Activated CD4-positive, alpha-beta T cell treated with anti-CD3 and anti-CD28 coated beads, Interleukin-10, Interleukin-2, amounts not matched to agents 100 ng/mL and 50 ng/mL, durations not matched to agents 16 hours and 8 hours (primary cell): ENCODE results near the gene LRRFIP2.
"Not testable (repeated sequence)": the region's sequence is repeated elsewhere in the genome, so short reads cannot be mapped to it uniquely, and the experiment has no call there.

ENCODE experiments used
- DNase-seq: peaks from one replicate; pipeline ENCODE4 v3.0.0-alpha.2; 2020

LRRFIP2 gene

DNA sequence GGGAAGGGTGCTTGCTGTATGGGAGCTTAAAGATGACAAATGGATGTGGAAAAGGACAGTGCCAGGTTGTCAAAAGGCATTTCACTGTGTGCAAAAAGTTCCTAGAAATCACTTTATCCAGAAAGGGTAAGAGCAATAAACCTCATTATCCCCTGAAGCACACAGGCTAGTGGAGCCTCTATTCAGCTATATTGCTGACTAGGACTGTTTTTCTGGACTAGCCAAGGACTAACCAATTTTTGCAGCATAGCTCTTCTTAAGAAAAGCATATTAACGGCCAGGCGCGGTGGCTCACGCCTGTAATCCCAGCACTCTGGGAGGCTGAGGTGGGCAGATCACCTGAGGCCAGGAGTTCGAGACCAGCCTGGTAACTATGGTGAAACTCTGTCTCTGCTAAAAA lies 116.3 kb downstream of the LRRFIP2 start:
- no peak for DNase-seq

DNA sequence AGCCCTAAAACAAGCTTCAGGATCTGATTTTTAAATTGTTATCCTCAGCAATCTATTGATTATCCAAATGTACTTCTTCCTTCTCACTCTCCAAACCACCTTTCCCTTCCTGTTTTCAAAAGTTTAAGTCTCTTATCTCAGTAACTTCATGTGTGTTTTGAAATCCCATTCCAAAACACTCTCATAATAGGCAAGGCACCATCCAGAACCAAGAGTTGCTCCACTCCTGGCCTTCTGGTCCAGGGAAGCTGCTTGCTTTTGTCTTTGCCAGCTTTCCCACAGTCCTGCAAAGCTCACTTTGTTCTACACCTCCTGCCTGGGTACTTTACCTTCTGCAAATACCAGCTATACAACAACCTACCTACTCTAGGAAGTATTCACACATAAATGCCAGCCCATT lies 117.6 kb downstream of the LRRFIP2 start:
- no peak for DNase-seq

DNA sequence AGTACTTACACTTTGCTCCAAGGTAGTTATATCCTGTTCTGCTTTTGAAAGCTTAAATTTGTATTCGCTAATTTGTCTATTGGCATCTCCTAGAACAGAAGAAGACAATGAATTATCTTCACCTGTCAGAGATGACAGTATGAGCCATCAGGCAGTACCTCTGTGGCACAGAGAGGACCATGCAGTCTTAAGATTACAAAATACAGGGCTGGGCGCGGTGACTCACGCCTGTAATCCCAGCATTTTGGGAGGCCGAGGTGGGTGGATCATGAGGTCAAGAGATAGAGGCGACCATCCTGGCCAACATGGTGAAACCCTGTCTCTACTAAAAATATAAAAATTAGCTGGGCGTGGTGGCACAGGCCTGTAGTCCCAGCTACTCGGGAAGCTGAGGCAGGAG lies 119.3 kb downstream of the LRRFIP2 start:
- DNase-seq = not testable (repeated sequence)

DNA sequence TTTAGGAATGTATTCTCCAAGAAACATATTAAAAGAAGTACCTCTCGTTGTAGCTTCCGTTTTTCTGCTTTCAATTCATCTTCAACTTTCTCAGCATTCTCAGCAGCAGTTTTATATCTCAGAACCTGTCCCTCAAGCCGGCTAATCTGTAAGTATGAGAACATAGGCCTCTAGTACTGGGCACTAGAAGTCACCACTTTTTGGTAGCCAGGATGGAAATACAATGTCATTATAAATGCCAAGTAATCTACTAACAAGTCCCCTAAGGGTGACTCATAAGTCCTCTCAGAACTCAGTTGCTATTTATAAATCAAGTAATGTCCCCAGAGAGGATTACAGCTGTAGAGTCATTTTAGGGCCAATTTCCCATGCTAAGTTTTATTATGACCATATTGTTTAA lies 120.0 kb downstream of the LRRFIP2 start:
- peak; percentile 33 for DNase-seq

DNA sequence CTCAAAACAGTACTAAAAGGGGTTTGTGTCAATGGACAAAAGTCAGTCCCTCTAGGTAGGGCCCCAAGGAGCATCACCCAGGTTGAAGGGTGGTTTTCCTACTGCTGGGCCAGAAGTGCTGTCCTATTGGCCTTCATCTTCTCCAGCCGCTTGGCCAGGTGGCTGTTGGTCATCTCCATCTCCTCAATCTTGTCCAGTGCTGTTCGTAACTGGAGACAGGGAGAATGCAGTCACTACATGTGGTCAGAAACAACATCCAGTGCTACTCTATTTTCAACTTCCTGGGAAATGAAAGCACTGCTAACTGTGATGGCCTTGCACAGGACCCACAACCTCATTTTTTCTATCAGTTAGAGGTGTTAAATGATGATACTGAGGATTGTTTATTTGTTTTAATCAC lies 120.6 kb downstream of the LRRFIP2 start:
- no peak for DNase-seq

DNA sequence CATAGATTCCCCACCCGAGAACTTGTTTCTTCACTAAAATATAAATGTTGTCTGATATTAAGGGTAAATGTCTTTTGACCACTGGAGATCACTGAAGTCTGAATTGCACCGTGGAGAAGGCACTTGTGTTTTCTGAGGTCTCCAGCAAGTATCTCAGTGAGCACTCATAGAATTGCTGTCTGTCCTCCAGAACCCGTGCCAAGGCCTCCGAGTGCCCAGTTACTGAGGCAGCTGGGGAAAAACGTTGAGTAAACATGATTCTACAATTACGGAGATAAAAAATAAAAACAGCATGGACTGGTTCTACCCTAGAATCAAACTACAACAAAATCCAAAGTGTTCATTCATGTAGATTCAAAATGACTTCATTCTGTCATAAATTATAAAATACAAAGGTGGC lies 121.0 kb downstream of the LRRFIP2 start:
- no peak for DNase-seq

DNA sequence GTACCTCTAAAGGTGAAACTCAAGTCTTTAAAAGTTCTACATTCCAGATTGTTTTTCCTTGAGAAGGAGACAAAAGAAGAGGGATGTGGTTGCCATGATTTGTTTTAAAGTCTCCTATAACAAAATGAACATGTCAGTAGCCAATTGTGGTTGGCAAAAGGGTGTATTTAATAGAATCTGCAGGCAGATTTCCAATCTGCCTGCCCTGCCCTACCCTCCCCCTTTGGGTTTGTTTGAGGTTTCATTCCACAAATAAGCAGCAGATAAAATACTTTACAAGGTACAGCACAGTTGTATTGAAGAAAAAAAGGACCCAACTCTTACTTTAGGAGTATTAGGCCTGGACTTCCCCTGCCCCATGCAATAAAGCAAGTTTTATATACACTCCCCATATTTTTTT lies 121.5 kb downstream of the LRRFIP2 start:
- DNase-seq = no peak

DNA sequence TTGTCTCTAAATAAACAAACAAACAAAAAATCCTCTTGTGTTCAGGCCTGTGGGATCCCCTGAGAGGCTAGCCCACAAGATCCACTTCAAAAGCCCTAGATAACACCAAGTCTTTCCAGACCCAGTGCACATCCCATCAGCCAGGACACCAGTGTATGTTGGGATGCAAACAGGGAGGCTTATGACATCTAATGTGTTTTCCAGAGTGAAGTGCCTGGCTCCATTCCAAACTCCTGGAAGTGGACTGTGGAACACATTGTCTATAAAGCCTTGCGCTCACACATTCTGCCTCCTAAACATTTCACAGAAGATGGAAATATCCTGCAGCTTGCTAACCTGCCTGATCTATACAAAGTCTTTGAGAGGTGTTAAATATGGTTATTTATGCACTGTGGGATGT lies 124.1 kb downstream of the LRRFIP2 start:
- no peak for DNase-seq

DNA sequence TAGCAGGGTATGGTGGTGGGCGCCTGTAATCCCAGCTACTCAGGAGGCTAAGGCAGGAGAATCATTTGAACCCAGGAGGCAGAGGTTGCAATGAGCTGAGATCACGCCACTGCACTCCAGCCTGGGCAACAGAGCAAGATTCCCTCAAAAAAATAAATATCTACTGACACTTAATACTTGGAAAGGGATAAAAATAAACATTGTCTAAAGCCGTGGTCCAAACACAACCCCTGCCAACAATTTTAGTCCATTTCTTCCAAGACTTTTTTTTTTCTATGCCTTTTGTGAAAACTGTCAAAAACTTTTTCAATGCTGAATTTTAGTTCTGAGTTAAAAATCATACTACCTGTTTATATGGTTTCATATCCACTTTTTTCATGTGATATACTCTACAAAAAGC lies 131.7 kb downstream of the LRRFIP2 start:
- not testable (repeated sequence) for DNase-seq

DNA sequence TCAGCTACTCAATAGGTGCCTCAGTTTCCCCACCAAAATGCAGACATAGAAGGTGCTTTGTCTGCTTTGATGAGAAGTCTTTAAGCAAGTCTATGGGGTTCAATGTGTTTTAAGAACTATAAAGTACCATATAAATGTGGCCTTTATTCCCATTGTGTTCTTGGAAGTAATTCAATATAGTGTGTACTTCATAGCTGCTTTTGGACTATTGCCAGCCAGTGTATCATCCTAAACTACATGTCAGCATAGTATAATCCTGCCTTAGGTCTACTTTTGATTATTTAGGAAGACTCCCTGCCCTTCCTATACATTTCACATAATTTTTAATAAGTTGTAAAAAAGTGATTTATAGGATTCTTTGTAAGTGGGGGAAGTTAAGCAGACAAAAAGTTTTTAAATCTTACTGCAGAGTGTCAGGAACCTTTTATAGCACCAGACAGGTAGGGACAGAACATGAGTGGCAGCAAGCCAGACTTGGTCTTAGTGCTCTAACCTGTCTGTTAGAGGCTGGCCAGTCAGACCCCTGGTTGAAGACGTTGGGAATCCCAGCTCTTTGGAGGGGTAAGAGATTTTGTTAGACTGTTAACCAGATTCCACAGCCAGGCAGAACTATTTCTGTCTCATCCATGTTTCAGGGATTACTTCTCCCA lies 132.7 kb downstream of the LRRFIP2 start:
- no peak for DNase-seq

DNA sequence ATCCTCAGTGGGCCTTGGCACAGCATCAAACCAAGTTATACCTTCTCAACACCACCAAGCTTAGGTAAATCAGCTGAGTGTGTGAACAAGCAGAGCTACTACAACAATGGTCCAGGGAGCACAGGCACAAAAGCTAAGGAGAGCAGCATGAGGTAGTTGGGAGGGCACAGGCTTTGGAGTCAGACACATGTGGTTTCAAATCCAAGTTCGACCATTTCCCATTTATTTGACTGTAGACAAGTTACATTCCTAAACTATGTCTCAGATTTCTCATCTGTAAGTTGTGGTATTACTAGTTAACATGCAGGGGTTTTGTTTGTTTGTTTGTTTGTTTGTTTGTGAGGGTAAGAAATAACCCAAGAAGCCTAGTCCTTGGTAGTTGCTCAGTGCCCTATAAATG lies 134.2 kb downstream of the LRRFIP2 start:
- DNase-seq = no peak

DNA sequence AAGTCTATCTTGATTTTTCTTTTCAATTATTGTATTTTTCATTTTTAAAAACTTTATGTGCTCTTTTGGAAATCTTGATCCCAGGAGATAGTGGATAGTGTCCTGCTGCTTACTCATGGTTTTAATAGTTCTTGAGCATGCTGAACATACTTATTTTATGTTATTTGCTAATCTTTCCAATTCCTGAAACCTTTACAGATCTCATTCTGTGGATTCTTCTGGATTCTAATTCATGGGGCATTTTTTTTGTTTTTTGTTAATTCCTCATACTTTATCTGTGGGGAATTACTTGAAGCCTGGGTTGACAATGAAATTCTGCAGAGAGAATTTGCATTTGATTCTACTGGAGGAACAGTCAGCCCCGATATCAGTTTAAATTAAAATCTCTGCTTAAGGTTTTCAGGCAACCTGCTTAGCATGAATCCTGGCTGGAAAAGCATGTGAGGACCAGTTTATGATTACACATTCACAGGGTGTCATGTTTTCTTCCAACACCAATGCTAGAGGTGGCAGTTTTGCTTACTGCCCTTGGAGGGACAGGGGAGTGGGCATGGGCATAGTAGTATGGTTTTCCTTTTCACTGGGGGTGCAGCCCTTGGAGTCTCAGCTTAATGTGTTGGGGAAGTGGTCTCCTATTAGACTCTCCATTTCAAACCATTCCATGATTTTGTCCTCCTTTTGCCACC lies 135.1 kb downstream of the LRRFIP2 start:
- no peak for DNase-seq

DNA sequence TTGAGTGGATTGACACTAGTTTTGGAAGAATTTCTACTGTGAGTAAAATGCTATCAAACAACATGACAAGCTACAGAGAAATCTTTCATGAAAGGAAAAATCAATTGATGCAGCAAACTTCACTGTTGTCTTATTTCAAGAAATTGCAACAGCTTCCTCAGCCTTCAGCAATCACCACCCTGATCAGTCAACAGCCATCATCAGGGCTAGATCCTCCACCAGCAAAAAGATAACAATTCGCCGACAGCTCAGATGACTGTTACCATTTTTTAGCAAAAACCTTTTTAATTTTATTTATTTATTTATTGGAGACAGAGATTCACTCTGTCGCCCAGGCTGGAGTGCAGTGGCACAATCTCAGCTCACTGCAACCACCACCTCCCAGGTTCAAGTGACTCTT lies 137.0 kb downstream of the LRRFIP2 start:
- no peak for DNase-seq

DNA sequence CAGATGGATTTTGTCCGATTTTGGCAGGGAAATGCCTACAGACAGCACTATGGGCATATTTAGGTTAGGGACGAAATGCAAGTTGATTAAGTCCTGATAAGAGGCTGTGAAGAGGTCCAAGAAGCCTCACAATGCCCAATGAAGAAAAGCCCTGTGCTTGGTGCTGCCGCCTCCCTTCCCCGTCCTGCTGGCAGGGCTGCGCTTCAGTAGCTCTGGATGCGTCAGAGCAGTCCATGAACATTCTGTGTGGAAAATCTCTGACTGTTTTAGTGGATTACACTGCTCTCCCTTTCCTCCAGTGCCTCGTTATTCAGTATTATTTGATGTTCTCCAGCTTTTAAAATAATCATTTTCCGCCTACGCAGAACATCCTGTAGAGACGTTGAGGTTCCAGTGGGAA lies 141.4 kb downstream of the LRRFIP2 start:
- no peak for DNase-seq

DNA sequence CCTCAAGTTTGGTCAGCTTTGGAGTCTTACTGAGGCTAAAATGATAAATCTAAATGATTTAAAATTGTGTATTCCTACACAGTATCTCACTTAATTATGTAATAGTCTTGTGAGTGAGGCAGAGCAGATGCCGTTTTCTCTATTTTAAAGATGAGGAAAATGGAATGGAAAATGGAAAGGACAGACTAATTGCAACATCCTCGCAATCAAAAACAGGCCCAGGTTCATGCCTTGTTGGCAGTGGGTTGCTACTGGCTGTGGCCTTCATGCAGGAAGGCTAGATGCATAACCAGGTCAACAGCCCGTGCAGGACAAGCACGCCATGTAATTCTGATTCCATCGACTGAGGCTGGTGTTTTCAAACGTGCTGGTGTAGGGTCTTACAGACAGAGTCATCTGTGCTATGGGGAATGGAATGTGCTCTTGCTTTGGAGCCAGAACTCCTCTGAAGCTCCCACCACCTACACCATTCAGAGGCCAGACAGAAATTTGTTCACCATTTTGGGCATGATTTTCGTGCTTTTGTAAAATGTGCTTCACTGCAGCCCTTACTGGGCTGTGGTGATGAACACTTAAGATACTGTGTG lies 143.2 kb downstream of the LRRFIP2 start:
- no peak for DNase-seq

DNA sequence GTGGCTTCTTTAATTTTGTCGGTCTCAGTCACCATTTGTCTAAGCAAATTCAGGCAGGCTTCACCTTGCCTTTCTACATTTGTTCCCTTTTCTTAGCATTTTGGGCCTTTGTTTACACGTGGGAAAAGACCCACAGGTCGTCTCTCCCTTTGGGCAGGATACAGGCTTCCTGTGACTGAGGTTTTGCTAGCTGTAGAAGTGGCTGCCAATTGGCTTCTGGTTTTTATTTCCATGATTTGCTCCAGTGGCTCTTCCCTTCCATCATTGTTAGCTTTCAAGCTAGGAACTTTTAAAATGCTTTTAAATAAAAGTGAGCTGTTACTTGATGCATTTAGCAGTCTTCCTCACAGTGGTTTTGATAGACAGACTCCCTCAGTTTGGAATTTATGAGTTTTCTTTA lies 143.8 kb downstream of the LRRFIP2 start:
- no peak for DNase-seq

DNA sequence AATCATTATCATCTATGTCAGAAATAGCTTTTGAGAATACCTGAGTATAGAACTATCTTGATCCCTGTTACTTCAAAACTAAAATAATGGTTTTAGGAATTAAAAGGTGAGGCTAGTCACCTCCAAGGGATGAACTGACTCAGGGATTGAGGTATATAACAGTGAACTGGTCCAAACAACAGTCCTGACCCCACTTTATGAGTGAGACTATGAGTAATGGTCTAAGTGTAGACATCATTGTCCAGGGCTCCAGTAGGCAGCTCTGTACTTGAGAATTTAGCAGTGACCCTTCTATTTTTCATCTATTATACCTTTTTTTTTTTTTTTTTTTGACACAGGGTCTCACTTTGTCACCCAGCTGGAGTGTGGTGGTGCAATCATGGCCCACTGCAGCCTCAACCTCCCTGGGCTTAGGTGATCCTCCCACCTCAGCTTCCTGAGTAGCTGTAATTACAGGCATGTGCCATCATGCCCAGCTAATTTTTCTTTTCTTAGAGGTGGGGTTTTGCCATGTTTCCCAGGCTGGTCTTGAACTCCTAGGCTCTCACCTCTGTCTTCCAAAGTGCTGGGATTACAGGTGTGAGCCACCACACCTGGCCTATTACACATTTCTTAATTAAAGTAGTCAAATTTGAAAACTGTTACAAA lies 144.7 kb downstream of the LRRFIP2 start:
- DNase-seq = no peak

DNA sequence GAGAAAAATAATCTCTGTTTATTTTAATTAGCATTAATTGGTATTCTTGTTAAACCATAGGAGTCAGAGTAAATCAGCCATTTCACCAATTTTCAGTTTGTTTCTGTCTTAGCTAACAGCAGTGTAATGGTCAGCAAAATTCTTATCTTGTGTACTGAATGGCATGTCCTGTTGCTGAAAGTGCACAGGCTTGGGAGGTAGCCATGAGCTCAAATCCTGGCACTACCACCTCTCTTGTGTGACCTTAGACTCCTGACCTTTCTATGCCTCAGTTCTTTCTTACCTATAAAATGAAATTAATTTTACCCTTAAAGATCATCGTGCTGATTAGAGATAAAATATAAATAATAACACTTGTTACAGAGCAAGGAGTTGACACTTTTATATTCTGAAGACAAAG lies 145.3 kb downstream of the LRRFIP2 start:
- DNase-seq = no peak

DNA sequence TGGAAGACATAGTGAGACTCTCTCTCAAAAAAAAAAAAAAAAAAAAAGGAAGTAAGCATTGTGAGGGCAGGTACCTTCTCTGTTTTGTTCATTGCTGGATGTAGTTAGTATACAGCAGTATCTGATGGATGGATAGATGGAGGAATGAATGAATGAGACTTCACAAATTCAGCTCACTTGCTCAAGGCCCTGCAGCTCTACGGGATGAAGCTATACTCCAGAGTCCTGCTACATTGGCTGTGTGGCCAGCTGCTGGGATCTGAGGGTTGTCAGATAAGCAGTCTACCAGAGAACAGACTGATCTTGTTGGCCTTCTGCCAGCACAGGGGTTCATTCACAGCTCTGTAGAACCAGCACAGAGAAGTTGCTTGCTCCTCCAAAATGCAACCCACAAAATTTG lies 146.1 kb downstream of the LRRFIP2 start:
- DNase-seq = no peak

DNA sequence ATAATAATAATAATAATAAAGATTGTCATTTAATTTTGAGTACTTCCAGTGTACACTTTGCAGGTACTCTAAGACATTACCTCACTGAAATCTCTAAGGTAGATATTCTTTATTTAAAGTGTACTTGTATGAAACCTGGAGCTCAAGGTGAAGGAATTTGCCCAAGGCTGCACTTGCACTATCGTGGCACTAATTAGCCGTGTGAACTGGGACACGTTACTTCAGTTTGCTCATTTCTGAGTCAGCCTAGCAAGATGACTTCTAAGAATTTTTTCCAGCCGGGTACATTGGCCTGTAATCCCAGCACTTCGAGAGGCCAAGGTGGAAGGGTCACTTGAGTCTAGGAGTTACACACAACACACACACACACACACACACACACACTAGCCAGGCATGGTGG lies 147.5 kb downstream of the LRRFIP2 start:
- DNase-seq = no peak

DNA sequence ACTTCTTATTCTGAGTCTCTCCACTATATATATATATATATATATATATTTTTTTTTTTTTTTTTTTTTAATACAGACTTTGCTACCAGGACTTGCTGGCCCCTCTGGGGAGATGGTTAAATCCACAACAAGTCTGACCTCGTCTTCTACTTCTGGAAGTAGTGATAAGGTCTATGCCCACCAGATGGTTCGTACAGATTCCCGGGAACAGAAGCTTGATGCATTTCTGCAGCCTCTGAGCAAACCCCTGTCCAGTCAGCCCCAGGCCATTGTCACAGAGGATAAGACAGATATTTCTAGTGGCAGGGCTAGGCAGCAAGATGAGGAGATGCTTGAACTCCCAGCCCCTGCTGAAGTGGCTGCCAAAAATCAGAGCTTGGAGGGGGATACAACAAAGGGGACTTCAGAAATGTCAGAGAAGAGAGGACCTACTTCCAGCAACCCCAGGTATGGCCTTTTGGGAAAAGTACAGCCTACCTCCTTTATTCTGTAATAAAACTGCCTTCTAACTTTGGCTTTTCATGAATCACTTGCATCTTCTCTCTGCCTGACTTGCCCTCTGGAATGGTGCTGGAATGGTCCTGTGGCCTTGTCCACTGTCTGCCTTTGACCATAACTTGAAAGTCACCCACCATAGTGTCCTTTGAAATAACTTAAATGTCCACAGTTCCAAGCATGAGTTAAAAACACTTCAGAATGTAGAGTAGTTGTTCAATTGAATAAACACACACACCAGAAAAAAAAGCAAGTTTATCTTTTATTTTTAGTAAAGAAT lies 148.6 kb downstream of the LRRFIP2 start:
- DNase-seq = no peak

DNA sequence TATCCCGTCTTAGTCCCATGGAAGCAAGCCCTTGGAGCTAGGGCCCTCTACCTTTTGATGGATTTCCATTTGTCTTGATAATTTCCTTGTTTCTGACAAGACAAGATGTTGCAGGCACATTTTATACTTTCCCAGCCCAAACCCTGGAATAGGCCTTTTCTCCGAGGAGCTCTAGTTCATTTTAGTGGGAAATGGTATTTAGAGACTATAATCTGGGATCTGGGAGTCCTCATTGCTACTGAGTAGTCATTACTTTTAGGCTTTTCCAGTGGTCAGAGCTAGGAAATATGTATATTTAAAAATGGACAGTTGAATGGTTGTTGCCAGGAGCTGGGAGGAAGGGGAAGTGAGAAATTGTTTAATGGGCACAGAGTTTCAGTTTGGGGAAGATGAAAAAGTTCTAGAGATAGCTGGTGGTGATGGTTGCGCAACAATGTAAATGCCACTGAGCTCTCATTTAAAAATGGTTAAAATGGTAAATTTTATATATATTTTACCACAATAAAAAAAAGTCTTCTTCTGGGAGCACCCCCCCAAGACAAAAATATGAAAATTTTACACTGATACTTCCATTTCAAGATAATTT lies 149.5 kb downstream of the LRRFIP2 start:
- peak; percentile 7 for DNase-seq

DNA sequence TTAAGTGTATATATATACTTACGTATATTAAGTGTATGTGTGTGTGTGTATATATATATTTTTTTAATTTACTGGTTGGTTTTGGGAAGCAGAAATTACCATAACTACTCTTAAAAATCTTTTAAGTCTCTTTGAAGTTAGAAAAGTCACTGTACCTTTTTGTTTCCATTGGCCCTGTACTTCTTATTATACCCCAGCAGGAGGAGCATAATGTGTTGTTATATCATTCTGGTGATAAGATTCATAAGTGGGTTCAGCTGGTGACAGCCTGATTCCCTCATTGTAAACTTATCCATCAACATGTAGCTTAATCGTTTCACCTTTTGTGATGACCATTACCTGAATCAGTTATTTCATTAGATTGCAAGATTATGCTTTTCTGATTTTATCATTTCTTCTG lies 150.3 kb downstream of the LRRFIP2 start:
- no peak for DNase-seq
